GM12878 (cell line): ENCODE measurements around the gene GSTA4. TPM values are rescaled to one million over a fixed set of nuclear protein-coding genes. Genes with fewer than 3 reads are reported as not detected.

Source experiments
- ATAC-seq: fragments of 200-7000 bp; cut with Tn5 transposase; 3 replicates; pipeline ENCODE4 v1.9.1; 2020; ENCODE audit warnings: mild to moderate bottlenecking, moderate library complexity
- BruUV-seq: library from RNA; stranded (reverse); fragments of 400-500 nt; replicated peaks from 2 replicates; lab custom pipeline; 2021; lab: Mats Ljungman, UMichigan
- CTCF ChIA-PET: fragments of 300-600 bp; sonication (Branson Sonifier 250); formaldehyde crosslinking; extraction: SDS; loops from one replicate; lab custom pipeline; 2021; ENCODE audit warnings: inconsistent platforms; lab: Yijun Ruan, JAX
- POLR2A ChIA-PET: fragments of 350-600 bp; formaldehyde crosslinking; extraction: SDS; loops from one replicate; lab custom pipeline; 2021; ENCODE audit warnings: inconsistent platforms; lab: Charles Lee
- RAD21 ChIA-PET: fragments of 300-600 bp; sonication (Branson Sonifier 250); formaldehyde crosslinking; loops from one replicate; lab custom pipeline; 2023; ENCODE audit warnings: antibody characterized with exemption; ENCODE audit not compliant: unreplicated experiment; lab: Charles Lee
- SMC1A ChIA-PET: fragments of 300-600 bp; sonication (Branson Sonifier 250); formaldehyde crosslinking; loops from one replicate; lab custom pipeline; 2023; ENCODE audit not compliant: unreplicated experiment, uncharacterized antibody; lab: Charles Lee
- DNase-seq: peaks from one replicate; pipeline ENCODE4 v3.0.0-alpha.2; 2011; ENCODE audit warnings: low read depth, low spot score
- FAIRE-seq: peaks from 3 replicates; lab custom pipeline; 2011; peaks lifted over from hg19 to GRCh38; lab: Jason Lieb, UNC
- H2AFZ ChIP-seq: 2 replicates; pipeline ENCODE4 v1.6.0; 2011; ENCODE audit warnings: low read depth, low read length, control low read depth; ENCODE audit not compliant: control insufficient read depth
- H3K27ac ChIP-seq: 2 replicates; pipeline ENCODE4 v1.5.1; 2011; ENCODE audit warnings: control low read depth; ENCODE audit not compliant: control insufficient read depth, insufficient read depth
- H3K27me3 ChIP-seq, 2 experiments: replicated peaks in 1 of 2; 2 replicates each; pipeline versions ENCODE4 v1.6.0 to v1.6.1; 2011; ENCODE audit warnings: low read length in 1 of 2; ENCODE audit not compliant: control insufficient read depth in 2 of 2, insufficient read depth in 2 of 2
- H3K36me3 ChIP-seq, 2 experiments: 2 replicates each; pipeline ENCODE4 v1.5.1; 2011; ENCODE audit warnings: low read length in 1 of 2; ENCODE audit not compliant: control insufficient read depth in 2 of 2, insufficient read depth in 2 of 2
- H3K4me1 ChIP-seq: 2 replicates; pipeline ENCODE4 v1.6.1; 2011; ENCODE audit warnings: mild to moderate bottlenecking, low read length, moderate library complexity, mixed read lengths; ENCODE audit not compliant: control insufficient read depth, insufficient read depth
- H3K4me2 ChIP-seq: 2 replicates; pipeline ENCODE4 v1.6.0; 2011; ENCODE audit warnings: control low read depth; ENCODE audit not compliant: control insufficient read depth, insufficient read depth
- H3K4me3 ChIP-seq: fragments of 200-600 bp; sonication (generic); 2 replicates; pipeline ENCODE4 v1.5.1; 2016
- H3K79me2 ChIP-seq: 2 replicates; pipeline ENCODE4 v1.6.0; 2011; ENCODE audit warnings: low read length; ENCODE audit not compliant: control insufficient read depth, insufficient read depth
- H3K9ac ChIP-seq: 2 replicates; pipeline ENCODE4 v1.8.0; 2011; ENCODE audit warnings: low read length, control low read depth, mixed read lengths; ENCODE audit not compliant: control insufficient read depth, insufficient read depth
- H3K9me3 ChIP-seq: replicated peaks from 3 replicates; pipeline ENCODE4 v1.5.1; 2011; ENCODE audit warnings: mild to moderate bottlenecking, low read length; ENCODE audit not compliant: control insufficient read depth, insufficient read depth
- H4K20me1 ChIP-seq: 2 replicates; pipeline ENCODE4 v1.6.0; 2011; ENCODE audit not compliant: control insufficient read depth, insufficient read depth
- BACH1 ChIP-seq: fragments of 450-650 bp; IDR thresholded peaks from 2 replicates; pipeline ENCODE4 v1.6.1; 2017; ENCODE audit warnings: mild to moderate bottlenecking, borderline replicate concordance
- BCL11A ChIP-seq: IDR thresholded peaks from 2 replicates; pipeline ENCODE4 v1.6.1; 2011; ENCODE audit warnings: low read depth, low read length
- CBX5 ChIP-seq: sonication (generic); IDR thresholded peaks from 2 replicates; pipeline ENCODE4 v1.6.1; 2016; ENCODE audit warnings: low read depth, moderate library complexity, mild to moderate bottlenecking, inconsistent platforms
- KDM1A ChIP-seq: fragments of 200-600 bp; sonication (generic); IDR thresholded peaks from 2 replicates; pipeline ENCODE4 v1.6.1; 2016; ENCODE audit warnings: borderline replicate concordance
- SRF ChIP-seq, 2 experiments: IDR thresholded peaks; 2 replicates each; pipeline ENCODE4 v1.6.1; 2011; ENCODE audit warnings: low read depth in 2 of 2, low read length in 2 of 2, mild to moderate bottlenecking in 1 of 2, moderate library complexity in 1 of 2
- in situ Hi-C: fragments of 300-500 bp; cut with MboI; formaldehyde crosslinking; loops from 9 replicates; pipeline ENCODE4 v1.14.3; 2018; ENCODE audit warnings: mixed read lengths
- intact Hi-C: fragments of 100-400 bp; cut with micrococcal nuclease; formaldehyde crosslinking; loops from one replicate; pipeline ENCODE4 v1.14.2; 2022; ENCODE audit not compliant: unreplicated experiment
- polyA plus RNA-seq, 11 experiments: library from polyadenylated mRNA; depleted of rRNA in 4 of 11; unstranded in 6 of 11; stranded (reverse) in 5 of 11; fragments of >200 nt; fragmentation: Nextera tagmentation in 4 of 11; fragmentation: Illumina TruSeq in 1 of 11; extraction: Ambion mirVana in 4 of 11; extraction: Trizol in 1 of 11; gene quantifications; 1 replicate in 1 of 11; 2 replicates in 10 of 11; pipeline versions ENCODE4 v1.2.1 to v1.2.3, GENCODE V29; 2011 to 2016; ENCODE audit warnings: inconsistent platforms in 2 of 11, missing spikeins in 2 of 11, low read depth in 1 of 11
- total RNA-seq, 4 experiments: library from RNA; depleted of rRNA in 3 of 4; stranded (reverse); fragments of >200 nt in 3 of 4; fragmentation: Illumina TruSeq in 1 of 4; extraction: Trizol in 1 of 4; gene quantifications; 2 replicates each; pipeline versions ENCODE4 v1.2.1 to v1.2.3, GENCODE V29; 2013 to 2021
- TF ChIP-seq, protein P1 (sequence below): fragments of 450-650 bp; IDR thresholded peaks from 2 replicates; pipeline ENCODE4 v1.6.1; 2017; ENCODE audit warnings: mild to moderate bottlenecking, low read depth, inconsistent platforms; ENCODE audit not compliant: poor library complexity, severe bottlenecking
- TF ChIP-seq, protein P2 (sequence below): fragments of 450-650 bp; IDR thresholded peaks from 2 replicates; pipeline ENCODE4 v1.6.1; 2016; ENCODE audit warnings: mild to moderate bottlenecking, moderate library complexity, borderline replicate concordance
- TF ChIP-seq, protein P3 (sequence below): fragments of 450-650 bp; IDR thresholded peaks from 2 replicates; pipeline ENCODE4 v1.6.1; 2018; ENCODE audit warnings: mild to moderate bottlenecking, low read depth, moderate library complexity; ENCODE audit not compliant: partially characterized antibody

The GSTA4 gene
- total and polyA plus RNA-seq, 10 of the 15 experiments (the other 5 are each of a cell fraction or from before 2014, with no cell fraction given): 1.9 to 9.7 (median 4.4) TPM

DNA sequence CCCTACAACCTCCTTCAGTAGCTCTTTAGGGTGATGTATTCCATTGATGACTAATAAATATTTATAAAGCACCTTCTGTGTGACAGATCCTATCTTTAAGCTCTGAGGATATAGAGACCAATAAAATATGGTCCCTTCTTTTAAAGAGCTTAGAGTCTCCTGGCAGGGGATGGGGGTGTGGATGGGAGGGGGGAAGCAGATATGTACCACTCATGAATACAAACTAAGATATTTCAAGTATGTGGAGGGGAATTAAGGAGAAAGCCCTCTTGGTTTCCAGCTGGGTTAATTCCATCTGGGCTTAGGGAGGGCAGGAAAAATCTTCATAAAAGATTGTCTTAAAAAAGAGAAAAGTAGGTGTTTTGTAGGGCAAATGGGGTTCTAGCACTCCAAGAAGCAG is 48.5 kb upstream of the GSTA4 start:
- ATAC-seq: no peak
- no TSS peak for BruUV-seq
- Histone ChIP-seq H3K27ac (no peak overlapping the region), H3K27me3 (no peaks in the 10 kb centered on the region), H3K4me2 (no peak overlapping the region), H3K4me3 (no peak overlapping the region), H3K4me1 (0 out of 2 replicates have a peak, but pooled peaks cover 7% of the 10 kb centered on the region), H3K9me3 (no peaks in the 10 kb centered on the region), H3K36me3 (peaks cover 2% of the 10 kb centered on the region in 2 experiments; a peak in 2 of 4 replicates), H4K20me1 (no peaks in the 10 kb centered on the region), H3K9ac (no peak overlapping the region), H2AFZ (no peak overlapping the region), H3K79me2 (no peaks in the 10 kb centered on the region)
- FAIRE-seq: no peak
- POLR2A ChIA-PET: interaction anchor here (0.7 kb wide), 1 partner anchor 22 kb away, joined by 3 read pairs; no protein-coding TSS in a partner anchor
- intact Hi-C loops (no loop called here), in situ Hi-C loops (no loop called here)
- no peak for DNase-seq
- SMC1A ChIA-PET: interaction anchor here (0.5 to 1.1 kb wide), 2 partner anchors 42 to 826 kb away, joined by 3 to 5 read pairs; no protein-coding TSS in a partner anchor
- TF ChIP-seq KDM1A: no peak
- TF ChIP-seq, protein P1, sequence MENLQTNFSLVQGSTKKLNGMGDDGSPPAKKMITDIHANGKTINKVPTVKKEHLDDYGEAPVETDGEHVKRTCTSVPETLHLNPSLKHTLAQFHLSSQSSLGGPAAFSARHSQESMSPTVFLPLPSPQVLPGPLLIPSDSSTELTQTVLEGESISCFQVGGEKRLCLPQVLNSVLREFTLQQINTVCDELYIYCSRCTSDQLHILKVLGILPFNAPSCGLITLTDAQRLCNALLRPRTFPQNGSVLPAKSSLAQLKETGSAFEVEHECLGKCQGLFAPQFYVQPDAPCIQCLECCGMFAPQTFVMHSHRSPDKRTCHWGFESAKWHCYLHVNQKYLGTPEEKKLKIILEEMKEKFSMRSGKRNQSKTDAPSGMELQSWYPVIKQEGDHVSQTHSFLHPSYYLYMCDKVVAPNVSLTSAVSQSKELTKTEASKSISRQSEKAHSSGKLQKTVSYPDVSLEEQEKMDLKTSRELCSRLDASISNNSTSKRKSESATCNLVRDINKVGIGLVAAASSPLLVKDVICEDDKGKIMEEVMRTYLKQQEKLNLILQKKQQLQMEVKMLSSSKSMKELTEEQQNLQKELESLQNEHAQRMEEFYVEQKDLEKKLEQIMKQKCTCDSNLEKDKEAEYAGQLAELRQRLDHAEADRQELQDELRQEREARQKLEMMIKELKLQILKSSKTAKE: no peak
- TF ChIP-seq, protein P2, sequence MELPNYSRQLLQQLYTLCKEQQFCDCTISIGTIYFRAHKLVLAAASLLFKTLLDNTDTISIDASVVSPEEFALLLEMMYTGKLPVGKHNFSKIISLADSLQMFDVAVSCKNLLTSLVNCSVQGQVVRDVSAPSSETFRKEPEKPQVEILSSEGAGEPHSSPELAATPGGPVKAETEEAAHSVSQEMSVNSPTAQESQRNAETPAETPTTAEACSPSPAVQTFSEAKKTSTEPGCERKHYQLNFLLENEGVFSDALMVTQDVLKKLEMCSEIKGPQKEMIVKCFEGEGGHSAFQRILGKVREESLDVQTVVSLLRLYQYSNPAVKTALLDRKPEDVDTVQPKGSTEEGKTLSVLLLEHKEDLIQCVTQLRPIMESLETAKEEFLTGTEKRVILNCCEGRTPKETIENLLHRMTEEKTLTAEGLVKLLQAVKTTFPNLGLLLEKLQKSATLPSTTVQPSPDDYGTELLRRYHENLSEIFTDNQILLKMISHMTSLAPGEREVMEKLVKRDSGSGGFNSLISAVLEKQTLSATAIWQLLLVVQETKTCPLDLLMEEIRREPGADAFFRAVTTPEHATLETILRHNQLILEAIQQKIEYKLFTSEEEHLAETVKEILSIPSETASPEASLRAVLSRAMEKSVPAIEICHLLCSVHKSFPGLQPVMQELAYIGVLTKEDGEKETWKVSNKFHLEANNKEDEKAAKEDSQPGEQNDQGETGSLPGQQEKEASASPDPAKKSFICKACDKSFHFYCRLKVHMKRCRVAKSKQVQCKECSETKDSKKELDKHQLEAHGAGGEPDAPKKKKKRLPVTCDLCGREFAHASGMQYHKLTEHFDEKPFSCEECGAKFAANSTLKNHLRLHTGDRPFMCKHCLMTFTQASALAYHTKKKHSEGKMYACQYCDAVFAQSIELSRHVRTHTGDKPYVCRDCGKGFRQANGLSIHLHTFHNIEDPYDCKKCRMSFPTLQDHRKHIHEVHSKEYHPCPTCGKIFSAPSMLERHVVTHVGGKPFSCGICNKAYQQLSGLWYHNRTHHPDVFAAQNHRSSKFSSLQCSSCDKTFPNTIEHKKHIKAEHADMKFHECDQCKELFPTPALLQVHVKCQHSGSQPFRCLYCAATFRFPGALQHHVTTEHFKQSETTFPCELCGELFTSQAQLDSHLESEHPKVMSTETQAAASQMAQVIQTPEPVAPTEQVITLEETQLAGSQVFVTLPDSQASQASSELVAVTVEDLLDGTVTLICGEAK: no peak
- TF ChIP-seq BACH1: no peak
- no peak for TF ChIP-seq BCL11A
- TF ChIP-seq SRF (IDR thresholded peaks at IDR 0.05; ENCODE audit: low read depth in 2 of 2, low read length in 2 of 2): no peak
- TF ChIP-seq CBX5: no peak
- TF ChIP-seq, protein P3, sequence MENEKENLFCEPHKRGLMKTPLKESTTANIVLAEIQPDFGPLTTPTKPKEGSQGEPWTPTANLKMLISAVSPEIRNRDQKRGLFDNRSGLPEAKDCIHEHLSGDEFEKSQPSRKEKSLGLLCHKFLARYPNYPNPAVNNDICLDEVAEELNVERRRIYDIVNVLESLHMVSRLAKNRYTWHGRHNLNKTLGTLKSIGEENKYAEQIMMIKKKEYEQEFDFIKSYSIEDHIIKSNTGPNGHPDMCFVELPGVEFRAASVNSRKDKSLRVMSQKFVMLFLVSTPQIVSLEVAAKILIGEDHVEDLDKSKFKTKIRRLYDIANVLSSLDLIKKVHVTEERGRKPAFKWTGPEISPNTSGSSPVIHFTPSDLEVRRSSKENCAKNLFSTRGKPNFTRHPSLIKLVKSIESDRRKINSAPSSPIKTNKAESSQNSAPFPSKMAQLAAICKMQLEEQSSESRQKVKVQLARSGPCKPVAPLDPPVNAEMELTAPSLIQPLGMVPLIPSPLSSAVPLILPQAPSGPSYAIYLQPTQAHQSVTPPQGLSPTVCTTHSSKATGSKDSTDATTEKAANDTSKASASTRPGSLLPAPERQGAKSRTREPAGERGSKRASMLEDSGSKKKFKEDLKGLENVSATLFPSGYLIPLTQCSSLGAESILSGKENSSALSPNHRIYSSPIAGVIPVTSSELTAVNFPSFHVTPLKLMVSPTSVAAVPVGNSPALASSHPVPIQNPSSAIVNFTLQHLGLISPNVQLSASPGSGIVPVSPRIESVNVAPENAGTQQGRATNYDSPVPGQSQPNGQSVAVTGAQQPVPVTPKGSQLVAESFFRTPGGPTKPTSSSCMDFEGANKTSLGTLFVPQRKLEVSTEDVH: no peak
- RAD21 ChIA-PET: no interaction called here
- CTCF ChIA-PET: interaction anchor here (1.0 kb wide), 1 partner anchor 13 kb away, joined by 3 read pairs; no protein-coding TSS in a partner anchor
